SJSA1 (cell line): Measurements from ENCODE around the gene TFAP2E. TPM values are rescaled to one million over a fixed set of nuclear protein-coding genes. Genes with fewer than 3 reads are reported as not detected.

Experiments used
- DNase-seq, 2 experiments: peaks; one replicate each; pipeline ENCODE4 v3.0.0-alpha.2; 2015 to 2020; ENCODE audit warnings: low spot score in 2 of 2, low read depth in 1 of 2
- H3K27ac ChIP-seq: fragments of 250-450 bp; sonication (Bioruptor Pico); 2 replicates; pipeline ENCODE4 v1.5.1; 2020; ENCODE audit warnings: mild to moderate bottlenecking, moderate library complexity
- H3K27me3 ChIP-seq: fragments of 250-450 bp; sonication (Bioruptor Pico); replicated peaks from 2 replicates; pipeline ENCODE4 v1.5.1; 2020; ENCODE audit warnings: mild to moderate bottlenecking, moderate library complexity
- H3K36me3 ChIP-seq: fragments of 250-450 bp; sonication (Bioruptor Pico); 2 replicates; pipeline ENCODE4 v1.5.1; 2020; ENCODE audit warnings: mild to moderate bottlenecking
- H3K4me1 ChIP-seq: fragments of 250-450 bp; sonication (Bioruptor Pico); replicated peaks from 2 replicates; pipeline ENCODE4 v1.6.1; 2021; ENCODE audit warnings: mild to moderate bottlenecking
- H3K4me3 ChIP-seq: fragments of 250-450 bp; sonication (Bioruptor Pico); 2 replicates; pipeline ENCODE4 v1.5.1; 2020; ENCODE audit warnings: mild to moderate bottlenecking
- H3K9me3 ChIP-seq: fragments of 250-450 bp; sonication (Bioruptor Pico); replicated peaks from 2 replicates; pipeline ENCODE4 v1.5.1; 2020; ENCODE audit warnings: mild to moderate bottlenecking
- total RNA-seq: library from RNA; depleted of rRNA; stranded (reverse); fragments of >200 nt; shearing (Covaris generic); gene quantifications from 2 replicates; pipeline ENCODE4 v1.2.3, GENCODE V29; 2014

Gene TFAP2E
- total RNA-seq, 1 experiment from 2014 or later, result not detected

GRCh38 chr1:35560256-35561225 is 12.6 kb upstream of the TFAP2E start:
- H3K27ac ChIP-seq, result no peak overlapping the region
- no peak for DNase-seq
- no peaks in the 10 kb centered on the region for H3K9me3 ChIP-seq
- H3K36me3 ChIP-seq, result peaks cover 46% of the 10 kb centered on the region
- H3K27me3 ChIP-seq, result no peaks in the 10 kb centered on the region
- H3K4me1 ChIP-seq, result peaks cover 18% of the 10 kb centered on the region
- no peak overlapping the region for H3K4me3 ChIP-seq

- no peak overlapping the region for H3K4me3 ChIP-seq
- H3K36me3 ChIP-seq, result peaks cover 46% of the 10 kb centered on the region
- H3K27me3 ChIP-seq, result no peaks in the 10 kb centered on the region
- no peak overlapping the region for H3K27ac ChIP-seq
- H3K4me1 ChIP-seq, result peaks cover 9% of the 10 kb centered on the region
- no peaks in the 10 kb centered on the region for H3K9me3 ChIP-seq
- no peak for DNase-seq
These were observed 11.7 kb upstream of the TFAP2E start for GRCh38 chr1:35561297-35561971.

DNA sequence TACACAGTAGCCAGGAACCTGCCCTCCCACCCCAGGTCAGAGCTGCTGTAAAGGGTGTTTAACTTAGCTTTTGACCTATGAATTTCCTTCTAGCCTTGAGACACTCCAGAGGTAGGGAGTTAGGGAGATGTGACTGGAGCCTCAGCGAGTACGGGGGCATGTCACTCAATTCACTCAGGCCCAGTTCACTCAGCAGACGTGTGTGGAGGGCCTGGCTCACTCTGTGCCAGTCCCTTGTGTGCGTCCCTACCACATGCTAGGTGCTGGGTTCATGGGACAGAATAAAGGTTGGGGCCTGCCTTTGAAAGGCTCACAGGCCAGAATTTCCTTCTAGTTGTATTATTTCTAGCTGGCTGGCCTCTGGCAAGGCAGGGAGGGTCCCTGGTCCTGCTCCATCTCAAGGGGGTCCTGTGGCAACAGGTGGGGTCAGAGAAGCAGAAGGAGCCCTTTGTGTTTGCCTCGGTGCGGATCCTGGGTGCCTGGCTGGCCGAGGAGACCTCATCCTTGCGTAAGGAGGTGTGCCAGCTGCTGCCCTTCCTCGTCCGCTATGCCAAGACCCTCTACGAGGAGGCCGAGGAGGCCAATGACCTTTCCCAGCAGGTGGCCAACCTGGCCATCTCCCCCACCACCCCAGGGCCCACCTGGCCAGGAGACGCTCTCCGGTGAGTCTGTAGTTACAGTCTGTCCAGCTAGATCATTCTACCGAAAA is 11.0 kb upstream of the TFAP2E start:
- Histone ChIP-seq H3K27ac (no peak overlapping the region), H3K4me1 (peaks cover 7% of the 10 kb centered on the region; the same call in 1 of the 2 replicates), H3K36me3 (peaks cover 42% of the 10 kb centered on the region), H3K4me3 (no peak overlapping the region), H3K27me3 (no peaks in the 10 kb centered on the region), H3K9me3 (no peaks in the 10 kb centered on the region)
- DNase-seq, result no peak

GRCh38 chr1:35563166-35563565 is 9.9 kb upstream of the TFAP2E start:
- DNase-seq, result no peak
- no peak overlapping the region for H3K27ac ChIP-seq
- H3K9me3 ChIP-seq, result no peaks in the 10 kb centered on the region
- peaks cover 5% of the 10 kb centered on the region; the same call in 1 of the 2 replicates for H3K4me1 ChIP-seq
- peaks cover 41% of the 10 kb centered on the region for H3K36me3 ChIP-seq
- H3K4me3 ChIP-seq, result no peak overlapping the region
- H3K27me3 ChIP-seq, result no peaks in the 10 kb centered on the region

GRCh38 chr1:35564037-35564883 is 8.9 kb upstream of the TFAP2E start:
- Histone ChIP-seq H3K27me3 (no peaks in the 10 kb centered on the region), H3K4me1 (no peaks in the 10 kb centered on the region), H3K27ac (no peak overlapping the region), H3K36me3 (peaks cover 41% of the 10 kb centered on the region), H3K9me3 (no peaks in the 10 kb centered on the region), H3K4me3 (no peak overlapping the region)
- peak; percentile 55 to 80 for DNase-seq

DNA sequence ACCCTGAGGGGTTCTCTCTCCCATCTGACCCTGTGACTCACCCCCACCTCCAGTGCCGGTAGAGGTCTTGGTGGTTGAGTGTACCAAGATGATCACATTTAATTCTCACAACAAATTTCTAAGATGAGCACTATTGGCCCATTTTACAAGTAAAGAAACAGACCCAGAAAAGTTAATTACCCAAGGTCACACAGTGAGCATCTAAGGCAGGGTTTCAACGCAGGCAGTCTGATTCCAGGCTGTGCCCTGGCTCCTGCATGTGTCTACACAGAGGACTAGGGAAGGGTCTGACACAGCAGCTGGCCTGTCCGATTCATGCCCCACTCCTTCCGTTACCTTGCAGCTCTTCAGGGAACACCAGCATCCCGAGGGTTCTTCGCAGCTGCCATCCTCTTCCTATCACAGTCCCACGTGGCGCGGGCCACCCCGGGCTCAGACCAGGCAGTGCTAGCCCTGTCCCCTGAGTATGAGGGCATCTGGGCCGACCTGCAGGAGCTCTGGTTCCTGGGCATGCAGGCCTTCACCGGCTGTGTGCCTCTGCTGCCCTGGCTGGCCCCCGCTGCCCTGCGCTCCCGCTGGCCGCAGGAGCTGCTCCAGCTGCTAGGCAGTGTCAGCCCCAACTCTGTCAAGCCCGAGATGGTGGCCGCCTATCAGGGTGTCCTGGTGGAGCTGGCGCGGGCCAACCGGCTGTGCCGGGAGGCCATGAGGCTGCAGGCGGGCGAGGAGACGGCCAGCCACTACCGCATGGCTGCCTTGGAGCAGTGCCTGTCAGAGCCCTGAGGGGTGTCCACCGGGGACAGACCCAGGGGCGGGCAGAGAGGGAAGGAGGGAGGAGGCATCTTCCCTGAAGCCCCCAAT is 8.0 kb upstream of the TFAP2E start:
- Histone ChIP-seq H3K27me3 (no peaks in the 10 kb centered on the region), H3K4me1 (no peaks in the 10 kb centered on the region), H3K27ac (no peak overlapping the region), H3K9me3 (no peaks in the 10 kb centered on the region), H3K36me3 (peaks cover 39% of the 10 kb centered on the region), H3K4me3 (no peak overlapping the region)
- no peak for DNase-seq

GRCh38 chr1:35565742-35566133 is 7.4 kb upstream of the TFAP2E start:
- H3K27me3 ChIP-seq, result no peaks in the 10 kb centered on the region
- H3K4me3 ChIP-seq, result no peak overlapping the region
- no peak overlapping the region for H3K27ac ChIP-seq
- H3K4me1 ChIP-seq, result no peaks in the 10 kb centered on the region
- DNase-seq, result no peak
- H3K9me3 ChIP-seq, result no peaks in the 10 kb centered on the region
- H3K36me3 ChIP-seq, result peaks cover 36% of the 10 kb centered on the region

DNA sequence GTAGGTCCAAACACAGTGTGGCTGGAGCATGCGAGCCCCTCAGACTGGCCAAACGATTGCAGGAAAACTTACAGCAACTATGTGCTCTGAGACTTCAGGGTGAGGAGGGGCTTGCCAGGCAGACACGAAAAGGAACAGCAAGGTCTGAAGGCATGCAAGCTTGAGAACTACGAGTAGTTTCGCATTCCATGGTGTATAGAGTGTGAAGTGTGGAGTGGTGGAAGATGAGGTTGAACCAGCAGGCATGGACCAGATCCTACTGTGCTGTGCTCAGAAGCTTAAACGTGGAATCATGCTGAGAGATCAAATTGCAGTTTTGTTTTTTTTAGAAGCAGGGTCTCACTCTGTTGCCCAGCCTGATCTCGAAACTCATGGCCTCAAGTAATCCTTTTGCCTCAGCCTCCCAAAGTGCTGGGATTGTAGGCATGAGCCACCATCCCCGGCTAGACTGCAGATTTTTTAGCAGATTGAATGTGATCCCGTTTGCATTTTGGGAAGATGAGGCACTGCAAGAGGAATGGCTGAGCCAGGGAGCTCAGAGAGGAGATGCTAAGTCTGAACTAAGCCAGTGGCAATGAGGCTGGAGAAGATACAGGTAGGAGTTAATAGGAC is 5.1 kb upstream of the TFAP2E start:
- H3K4me3 ChIP-seq, result no peak overlapping the region
- peaks cover 17% of the 10 kb centered on the region for H3K36me3 ChIP-seq
- DNase-seq, result no peak
- H3K4me1 ChIP-seq, result peaks cover 2% of the 10 kb centered on the region
- no peak overlapping the region for H3K27ac ChIP-seq
- peaks cover 3% of the 10 kb centered on the region for H3K27me3 ChIP-seq
- H3K9me3 ChIP-seq, result no peaks in the 10 kb centered on the region

DNA sequence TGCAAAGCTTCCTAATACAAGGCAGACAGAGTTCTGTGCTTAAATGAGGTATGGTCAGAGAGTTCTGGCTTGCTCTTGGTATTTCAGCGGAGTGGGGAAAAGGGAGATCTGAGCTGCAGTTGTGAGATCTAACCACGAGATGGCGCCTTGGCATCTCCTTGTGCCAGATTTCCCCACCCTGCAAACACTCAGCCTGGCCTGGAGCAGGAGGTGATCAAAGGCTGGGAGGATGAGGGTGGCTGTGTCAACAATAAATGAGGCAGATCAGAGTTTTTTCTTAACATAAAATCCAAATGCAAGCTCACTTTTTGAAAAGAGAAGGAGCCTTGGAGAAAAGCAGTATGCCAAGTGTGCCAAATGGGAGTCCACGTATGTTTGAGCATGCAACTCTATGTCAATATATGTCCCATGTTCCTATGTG is 4.1 kb upstream of the TFAP2E start:
- Histone ChIP-seq H3K36me3 (peaks cover 14% of the 10 kb centered on the region), H3K4me3 (no peak overlapping the region), H3K27ac (no peak overlapping the region), H3K27me3 (peaks cover 7% of the 10 kb centered on the region), H3K4me1 (peaks cover 8% of the 10 kb centered on the region), H3K9me3 (no peaks in the 10 kb centered on the region)
- peak; percentile 56 to 71 for DNase-seq

GRCh38 chr1:35569936-35570335 is 3.2 kb upstream of the TFAP2E start:
- Histone ChIP-seq H3K27ac (no peak overlapping the region), H3K36me3 (peaks cover 5% of the 10 kb centered on the region), H3K9me3 (no peaks in the 10 kb centered on the region), H3K4me3 (no peak overlapping the region), H3K4me1 (peaks cover 8% of the 10 kb centered on the region), H3K27me3 (peaks cover 7% of the 10 kb centered on the region)
- DNase-seq, result no peak

DNA sequence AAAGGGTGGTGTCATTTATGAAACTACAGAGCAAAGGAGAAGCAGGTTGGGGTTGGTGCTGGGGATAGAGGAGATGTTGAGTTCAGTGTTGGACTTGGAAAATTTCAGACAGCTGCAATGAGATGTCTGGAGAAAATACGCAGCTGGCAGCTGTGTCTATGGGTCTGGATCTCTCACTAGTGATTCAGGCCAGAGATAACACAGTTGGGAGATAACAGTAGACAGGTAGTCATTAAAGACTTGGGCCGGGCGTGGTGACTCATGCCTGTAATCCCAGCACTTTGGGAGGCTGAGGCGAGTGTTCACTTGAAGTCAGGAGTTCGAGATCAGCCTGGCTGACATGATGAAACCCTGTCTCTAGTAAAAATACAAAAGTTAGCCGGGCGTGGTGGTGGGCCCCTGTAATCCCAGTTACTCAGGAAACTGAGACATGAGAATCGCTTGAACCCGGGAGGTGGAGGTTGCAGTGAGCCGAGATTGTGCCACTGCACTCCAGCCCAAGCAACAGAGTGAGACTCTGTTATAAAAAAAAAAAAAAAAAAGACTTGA is 2.5 kb upstream of the TFAP2E start:
- DNase-seq, result no peak
- no peak overlapping the region for H3K27ac ChIP-seq
- H3K4me3 ChIP-seq, result no peak overlapping the region
- H3K4me1 ChIP-seq, result peaks cover 8% of the 10 kb centered on the region
- no peaks in the 10 kb centered on the region for H3K36me3 ChIP-seq
- H3K27me3 ChIP-seq, result peaks cover 7% of the 10 kb centered on the region
- no peaks in the 10 kb centered on the region for H3K9me3 ChIP-seq

GRCh38 chr1:35571263-35571662 is 1.9 kb upstream of the TFAP2E start:
- Histone ChIP-seq H3K36me3 (no peaks in the 10 kb centered on the region), H3K9me3 (no peaks in the 10 kb centered on the region), H3K4me3 (no peak overlapping the region), H3K4me1 (peaks cover 8% of the 10 kb centered on the region), H3K27ac (no peak overlapping the region), H3K27me3 (peaks cover 7% of the 10 kb centered on the region)
- no peak for DNase-seq
